Psoas muscle (tissue), 8 donors: ENCODE data around the gene CD226. TPM values are rescaled to one million over a fixed set of nuclear protein-coding genes. Genes with fewer than 3 reads are reported as not detected.
"Not testable (repeated sequence)": the region's sequence is repeated elsewhere in the genome, so short reads cannot be mapped to it uniquely, and the experiment has no call there.

Experiments used
- ATAC-seq, 4 donors: fragments of 200-7000 bp; cut with Tn5 transposase; one replicate each; pipeline ENCODE4 v1.9.1; 2020; ENCODE audit warnings: moderate library complexity in 3 of 4, mild to moderate bottlenecking in 2 of 4
- DNase-seq, 2 donors: peaks; one replicate each; pipeline ENCODE4 v3.0.0-alpha.2; 2020
- H3K27ac ChIP-seq: fragments of 200-600 bp; one replicate; pipeline ENCODE4 v1.8.0; 2022
- H3K27me3 ChIP-seq, 3 donors: fragments of 200-600 bp in 1 of 3; one replicate each; pipeline versions ENCODE4 v1.6.1 to v1.8.0; 2013 to 2022; ENCODE audit warnings: low read length in 2 of 3, mild to moderate bottlenecking in 2 of 3, moderate library complexity in 1 of 3; ENCODE audit not compliant: insufficient read depth in 3 of 3
- H3K36me3 ChIP-seq, 2 donors: fragments of 200-600 bp in 1 of 2; one replicate each; pipeline versions ENCODE4 v1.6.1 to v1.8.0; 2013 to 2022; ENCODE audit warnings: low read depth in 1 of 2, mild to moderate bottlenecking in 1 of 2, moderate library complexity in 1 of 2; ENCODE audit not compliant: insufficient read depth in 1 of 2
- H3K4me1 ChIP-seq: fragments of 200-600 bp; one replicate; pipeline ENCODE4 v1.8.0; 2022
- H3K4me3 ChIP-seq: fragments of 200-600 bp; one replicate; pipeline ENCODE4 v1.8.0; 2022; ENCODE audit warnings: mild to moderate bottlenecking
- H3K9me3 ChIP-seq: fragments of 200-600 bp; one replicate; pipeline ENCODE4 v1.8.0; 2022
- WGBS, 3 donors: extraction: QIAGEN DNeasy Blood & Tissue Kit; methylation state at CpG; one replicate each; pipeline versions ENCODE4 v1.1.6 to v1.1.7; 2013; 5-methylcytosine and 5-hydroxymethylcytosine counted together
- intact Hi-C, 2 donors: fragments of 100-400 bp; cut with DNase I; formaldehyde crosslinking; loops; one replicate each; pipeline versions ENCODE4 v1.11.0 to v1.14.2; 2022
- polyA plus RNA-seq, 3 donors: library from polyadenylated mRNA; stranded (reverse); fragments of 200-250 nt; gene quantifications; one replicate each; pipeline ENCODE4 v1.2.3, GENCODE V29; 2013
- total RNA-seq, 4 donors: library from RNA; stranded (reverse); fragmentation: NEBNext Ultra II Directional in 2 of 4; extraction: Animal tissue kit (Norgen Biotek cat#: 25700) in 2 of 4; gene quantifications; one replicate each; pipeline versions ENCODE4 v1.2.1 to v1.2.4, GENCODE V29; 2021 to 2023
- TF ChIP-seq, protein P1 (sequence below): fragments of 200-600 bp; IDR thresholded peaks from one replicate; pipeline ENCODE4 v1.8.0; 2022; ENCODE audit warnings: antibody characterized with exemption
- donor health status: healthy with polysubstance abuse.
- donor health status: DM: no; HTN: no; CAD: no; lungs with moderate emphysema.
- donor health status: Bipolar disorder and iron deficiency.
- donor health status: healthy.
- donor health status: DM: yes; HTN: yes; CAD: no.
- donor health status: DM: no; HTN: no; CAD: no.
- donor health status: DM: no; HTN: no; CAD: no.
- donor health status: DM: yes; HTN: yes; CAD: no.

The CD226 gene
- total and polyA plus RNA-seq, 7 donors, result 0.06 to 1.8 (median 0.27) TPM

DNA sequence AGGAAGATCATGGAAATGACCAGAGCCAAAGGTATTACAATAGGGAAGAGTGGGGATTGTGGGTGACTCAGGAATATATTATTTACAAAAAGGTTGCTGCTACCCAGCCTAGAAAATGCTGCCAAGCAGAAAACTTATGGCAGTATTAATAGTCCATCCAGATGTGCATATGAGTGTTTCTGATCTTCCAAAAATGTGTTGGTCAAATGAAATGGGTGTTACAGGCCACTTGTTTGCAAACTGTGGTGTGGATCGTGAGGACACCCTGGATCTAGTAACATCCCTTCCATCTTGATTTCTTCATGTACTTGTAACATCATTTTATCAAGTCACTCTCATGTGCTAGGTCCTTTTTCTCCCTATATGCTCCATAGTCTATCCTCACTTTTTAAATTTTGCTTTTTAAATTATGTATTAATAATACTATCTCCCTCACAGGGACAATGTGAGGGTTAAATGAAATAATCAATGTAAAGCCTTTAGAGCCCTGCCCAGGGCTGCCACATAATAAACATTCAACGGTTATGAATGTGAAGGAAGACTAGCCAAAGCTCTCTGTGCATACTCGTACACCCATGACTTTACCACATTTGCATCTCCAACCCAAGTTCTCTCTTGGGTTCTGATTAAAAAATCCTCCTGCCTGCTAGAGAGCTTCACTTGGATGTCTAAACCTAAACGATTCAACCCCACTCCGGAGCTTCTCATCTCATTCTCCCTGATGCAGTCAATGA lies 18.5 kb downstream of the CD226 start:
- DNase-seq (no peak), ATAC-seq (no peak)
- Histone ChIP-seq H3K27ac (no peak overlapping the region), H3K9me3 (no peaks in the 10 kb centered on the region), H3K27me3 (no peaks in the 10 kb centered on the region), H3K36me3 (no peaks in the 10 kb centered on the region), H3K4me3 (no peak overlapping the region), H3K4me1 (no peaks in the 10 kb centered on the region)
- WGBS, 3 donors, result 90 to 91% (median 90%) methylated on average over 5 of the region's 5 CpGs
- intact Hi-C loops, result no loop called here
- TF ChIP-seq, protein P1, sequence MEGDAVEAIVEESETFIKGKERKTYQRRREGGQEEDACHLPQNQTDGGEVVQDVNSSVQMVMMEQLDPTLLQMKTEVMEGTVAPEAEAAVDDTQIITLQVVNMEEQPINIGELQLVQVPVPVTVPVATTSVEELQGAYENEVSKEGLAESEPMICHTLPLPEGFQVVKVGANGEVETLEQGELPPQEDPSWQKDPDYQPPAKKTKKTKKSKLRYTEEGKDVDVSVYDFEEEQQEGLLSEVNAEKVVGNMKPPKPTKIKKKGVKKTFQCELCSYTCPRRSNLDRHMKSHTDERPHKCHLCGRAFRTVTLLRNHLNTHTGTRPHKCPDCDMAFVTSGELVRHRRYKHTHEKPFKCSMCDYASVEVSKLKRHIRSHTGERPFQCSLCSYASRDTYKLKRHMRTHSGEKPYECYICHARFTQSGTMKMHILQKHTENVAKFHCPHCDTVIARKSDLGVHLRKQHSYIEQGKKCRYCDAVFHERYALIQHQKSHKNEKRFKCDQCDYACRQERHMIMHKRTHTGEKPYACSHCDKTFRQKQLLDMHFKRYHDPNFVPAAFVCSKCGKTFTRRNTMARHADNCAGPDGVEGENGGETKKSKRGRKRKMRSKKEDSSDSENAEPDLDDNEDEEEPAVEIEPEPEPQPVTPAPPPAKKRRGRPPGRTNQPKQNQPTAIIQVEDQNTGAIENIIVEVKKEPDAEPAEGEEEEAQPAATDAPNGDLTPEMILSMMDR, result no peak

DNA sequence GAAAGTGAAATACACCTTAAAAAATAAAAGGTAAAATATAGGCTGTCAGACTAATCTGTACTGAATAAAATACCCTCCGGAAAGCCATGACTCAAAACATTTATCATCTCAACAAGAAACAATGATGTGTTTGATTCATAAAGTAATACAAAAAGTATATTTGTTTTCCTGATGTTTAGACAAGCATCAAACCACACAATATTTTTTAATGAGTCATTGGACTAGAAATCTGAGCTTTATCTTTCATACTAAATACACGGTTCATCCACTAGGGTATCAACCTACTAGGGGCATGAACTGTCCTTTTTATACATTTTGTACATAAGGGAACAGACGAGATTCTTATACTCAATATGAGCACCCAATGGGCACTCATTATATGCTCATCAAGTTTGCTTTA lies 31.3 kb downstream of the CD226 start:
- no peak overlapping the region for H3K27ac ChIP-seq
- DNase-seq, result no peak
- H3K36me3 ChIP-seq, result no peaks in the 10 kb centered on the region
- no peak overlapping the region for H3K4me3 ChIP-seq
- H3K27me3 ChIP-seq, result no peaks in the 10 kb centered on the region
- H3K4me1 ChIP-seq, result no peaks in the 10 kb centered on the region
- 79 to 84% (median 83%) methylated on average over 3 of the region's 3 CpGs for WGBS, 3 donors
- intact Hi-C loops, result no loop called here
- H3K9me3 ChIP-seq, result no peaks in the 10 kb centered on the region
- TF ChIP-seq, protein P1, result no peak
- no peak for ATAC-seq

DNA sequence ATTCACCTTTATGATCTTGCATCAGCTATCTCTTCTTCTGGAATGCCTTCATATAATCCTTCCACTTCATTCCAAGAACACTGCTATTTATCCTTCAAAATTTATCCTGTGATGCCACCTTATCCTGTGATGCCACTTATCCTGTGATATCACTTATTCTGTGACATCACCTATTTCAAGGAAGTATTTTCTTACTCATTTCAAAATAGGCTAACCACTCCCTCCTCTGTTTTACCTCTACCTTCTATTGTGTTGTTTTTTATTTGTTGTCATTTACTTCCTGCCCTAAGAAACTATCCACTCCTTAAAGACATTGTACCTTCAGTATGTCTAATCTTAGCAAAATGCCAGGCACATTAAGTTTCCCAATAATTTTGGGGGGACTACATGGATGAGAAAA lies 38.8 kb downstream of the CD226 start:
- no peaks in the 10 kb centered on the region for H3K4me1 ChIP-seq
- no peaks in the 10 kb centered on the region for H3K27me3 ChIP-seq
- H3K27ac ChIP-seq, result no peak overlapping the region
- H3K4me3 ChIP-seq, result no peak overlapping the region
- no peak for ATAC-seq
- DNase-seq, result no peak
- TF ChIP-seq, protein P1, result no peak
- intact Hi-C loops, result no loop called here
- no peaks in the 10 kb centered on the region for H3K36me3 ChIP-seq
- H3K9me3 ChIP-seq, result no peaks in the 10 kb centered on the region

DNA sequence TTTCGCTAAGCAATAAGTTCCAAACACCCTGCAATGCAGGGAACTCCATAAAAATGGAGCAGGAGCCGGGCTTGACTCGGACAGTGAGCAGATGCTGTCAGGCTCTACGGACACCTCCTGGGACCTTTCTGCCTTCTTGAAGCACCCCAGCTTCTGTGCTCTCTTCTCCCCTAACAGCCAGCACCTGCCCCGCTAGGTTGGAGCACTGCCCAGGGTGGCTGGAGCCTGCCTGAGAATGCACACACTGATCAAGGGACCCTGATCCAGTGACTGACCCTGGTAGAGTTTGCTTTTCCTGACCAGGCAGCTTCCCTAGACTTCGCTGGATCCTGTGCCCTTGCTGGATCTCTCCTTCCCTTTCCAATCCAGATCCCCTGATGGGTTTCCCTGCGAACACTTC lies 40.9 kb downstream of the CD226 start:
- no peak overlapping the region for H3K4me3 ChIP-seq
- no peaks in the 10 kb centered on the region for H3K9me3 ChIP-seq
- H3K27ac ChIP-seq, result no peak overlapping the region
- DNase-seq (no peak), ATAC-seq (no peak)
- TF ChIP-seq, protein P1, result no peak
- WGBS, 3 donors, result 80 to 88% (median 84%) methylated on average over 7 of the region's 7 CpGs
- H3K27me3 ChIP-seq, result no peaks in the 10 kb centered on the region
- intact Hi-C loops, result no loop called here
- no peaks in the 10 kb centered on the region for H3K36me3 ChIP-seq
- no peaks in the 10 kb centered on the region for H3K4me1 ChIP-seq

DNA sequence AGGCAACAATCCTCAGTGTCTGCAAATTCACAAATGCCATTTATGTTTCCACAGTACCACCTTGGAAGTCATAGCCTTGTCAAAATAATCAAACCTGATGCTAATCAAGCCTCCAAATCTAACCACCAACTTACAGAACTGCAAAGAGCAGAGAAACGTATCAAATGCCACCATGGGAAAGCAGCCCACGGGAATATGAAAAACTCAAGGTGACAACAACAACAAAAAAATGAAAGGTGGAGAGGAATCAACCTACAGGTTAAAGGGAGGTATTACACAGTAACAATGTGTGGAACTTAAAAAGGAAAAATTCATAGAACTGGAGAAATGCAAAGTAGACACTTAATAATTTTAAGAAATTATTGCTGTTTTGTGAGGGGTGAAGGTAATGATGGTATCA lies 46.7 kb downstream of the CD226 start:
- ATAC-seq (no peak), DNase-seq (no peak)
- WGBS, 3 donors, result 90 to 95% (median 92%) methylated on average over 2 of the region's 2 CpGs
- TF ChIP-seq, protein P1, result no peak
- intact Hi-C loops, result no loop called here
- H3K36me3 ChIP-seq, result no peaks in the 10 kb centered on the region
- H3K27ac ChIP-seq, result no peak overlapping the region
- H3K27me3 ChIP-seq, result no peaks in the 10 kb centered on the region
- no peaks in the 10 kb centered on the region for H3K9me3 ChIP-seq
- H3K4me1 ChIP-seq, result no peaks in the 10 kb centered on the region
- no peak overlapping the region for H3K4me3 ChIP-seq

DNA sequence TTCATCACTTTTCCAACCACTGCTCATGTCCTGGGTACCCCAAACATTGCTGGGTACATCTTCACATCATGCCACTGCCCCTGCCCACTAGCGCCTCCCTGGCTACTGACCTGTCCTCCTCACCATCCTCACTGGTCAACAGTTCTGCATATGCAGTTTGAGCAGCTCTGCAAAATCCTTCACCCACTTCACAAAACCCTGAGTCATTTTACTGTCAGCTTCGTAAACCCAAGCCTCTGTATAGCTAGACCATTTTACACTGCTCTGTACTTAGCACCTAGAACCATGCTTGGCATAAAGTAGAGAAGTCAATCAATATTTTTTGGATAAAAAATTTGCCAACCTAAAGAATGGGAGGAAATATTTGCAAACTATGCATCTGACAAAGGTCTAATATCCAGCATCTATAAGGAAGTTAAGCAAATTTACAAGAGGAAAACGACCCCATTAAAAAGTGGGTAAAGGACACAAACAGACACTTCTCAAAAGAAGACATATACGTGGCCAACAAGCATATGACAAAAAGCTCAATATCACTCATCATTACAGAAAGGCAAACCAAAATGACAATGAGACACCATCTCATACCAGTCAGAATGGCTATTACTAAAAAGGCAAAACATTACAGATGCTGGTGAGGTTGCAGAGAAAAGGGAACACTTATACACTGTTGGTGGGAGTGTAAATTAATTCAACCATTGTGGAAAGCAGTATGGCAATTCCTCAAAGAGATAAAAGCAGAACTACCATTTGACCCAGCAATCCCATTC lies 48.3 kb downstream of the CD226 start:
- WGBS, 3 donors, result 89 to 95% (median 94%) methylated on average over 4 of the region's 4 CpGs
- H3K4me3 ChIP-seq, H3K27ac ChIP-seq, H3K9me3 ChIP-seq, H3K27me3 ChIP-seq, H3K4me1 ChIP-seq, H3K36me3 ChIP-seq, intact Hi-C loops, ATAC-seq, DNase-seq: not testable (repeated sequence)
